SK-N-SH (cell line): ENCODE results near the gene NOX4.
"Not testable (repeated sequence)": the region's sequence is repeated elsewhere in the genome, so short reads cannot be mapped to it uniquely, and the experiment has no call there.

ENCODE experiments used
- EP300 ChIP-seq, 2 experiments: IDR thresholded peaks; 2 replicates each; pipeline versions ENCODE4 v1.4.0 to v1.6.1; 2012; ENCODE audit warnings: borderline replicate concordance in 1 of 2, low read depth in 1 of 2, low read length in 1 of 2
- MXI1 ChIP-seq: IDR thresholded peaks from 2 replicates; pipeline ENCODE4 v1.6.1; 2012; ENCODE audit warnings: mild to moderate bottlenecking, low read depth, low read length, improper control_type of control experiment
- TEAD4 ChIP-seq: IDR thresholded peaks from 2 replicates; pipeline ENCODE4 v1.4.0; 2012; ENCODE audit warnings: mild to moderate bottlenecking, borderline replicate concordance; ENCODE audit not compliant: insufficient read depth
- TF ChIP-seq, protein P1 (sequence below): fragments of 200-600 bp; sonication (generic); IDR thresholded peaks from 2 replicates; pipeline ENCODE4 v1.6.1; 2017; ENCODE audit warnings: antibody characterized with exemption, mild to moderate bottlenecking, moderate library complexity
- TF ChIP-seq, protein P2 (sequence below): IDR thresholded peaks from 2 replicates; pipeline ENCODE4 v1.4.0; 2012; ENCODE audit warnings: low read depth

DNA sequence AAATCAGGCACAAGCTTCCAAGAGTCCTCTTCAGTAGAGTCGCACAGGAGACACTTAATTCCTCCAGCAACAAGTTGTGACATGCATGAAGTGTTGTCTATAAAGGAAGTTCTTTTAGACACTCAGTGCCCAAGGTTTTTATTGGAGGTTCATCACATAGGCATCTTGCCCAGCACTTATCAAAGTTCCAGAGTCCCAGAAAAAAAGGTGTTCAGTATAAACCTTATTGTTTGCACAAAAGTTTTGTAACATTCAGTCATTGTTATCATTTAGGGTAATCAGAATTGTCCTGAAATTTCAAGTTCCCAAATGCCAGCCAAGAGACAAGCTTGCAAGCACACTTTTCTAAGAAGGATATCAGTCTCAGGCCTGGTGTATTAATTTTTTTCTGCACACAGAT is 182.9 kb downstream of the NOX4 start:
- TF ChIP-seq, protein P1, sequence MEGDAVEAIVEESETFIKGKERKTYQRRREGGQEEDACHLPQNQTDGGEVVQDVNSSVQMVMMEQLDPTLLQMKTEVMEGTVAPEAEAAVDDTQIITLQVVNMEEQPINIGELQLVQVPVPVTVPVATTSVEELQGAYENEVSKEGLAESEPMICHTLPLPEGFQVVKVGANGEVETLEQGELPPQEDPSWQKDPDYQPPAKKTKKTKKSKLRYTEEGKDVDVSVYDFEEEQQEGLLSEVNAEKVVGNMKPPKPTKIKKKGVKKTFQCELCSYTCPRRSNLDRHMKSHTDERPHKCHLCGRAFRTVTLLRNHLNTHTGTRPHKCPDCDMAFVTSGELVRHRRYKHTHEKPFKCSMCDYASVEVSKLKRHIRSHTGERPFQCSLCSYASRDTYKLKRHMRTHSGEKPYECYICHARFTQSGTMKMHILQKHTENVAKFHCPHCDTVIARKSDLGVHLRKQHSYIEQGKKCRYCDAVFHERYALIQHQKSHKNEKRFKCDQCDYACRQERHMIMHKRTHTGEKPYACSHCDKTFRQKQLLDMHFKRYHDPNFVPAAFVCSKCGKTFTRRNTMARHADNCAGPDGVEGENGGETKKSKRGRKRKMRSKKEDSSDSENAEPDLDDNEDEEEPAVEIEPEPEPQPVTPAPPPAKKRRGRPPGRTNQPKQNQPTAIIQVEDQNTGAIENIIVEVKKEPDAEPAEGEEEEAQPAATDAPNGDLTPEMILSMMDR: not testable (repeated sequence)
- not testable (repeated sequence) for TF ChIP-seq EP300 (IDR thresholded peaks at IDR 0.05; ENCODE audit: borderline replicate concordance in 1 of 2, low read depth in 1 of 2, low read length in 1 of 2); TEAD4; MXI1
- TF ChIP-seq, protein P2, sequence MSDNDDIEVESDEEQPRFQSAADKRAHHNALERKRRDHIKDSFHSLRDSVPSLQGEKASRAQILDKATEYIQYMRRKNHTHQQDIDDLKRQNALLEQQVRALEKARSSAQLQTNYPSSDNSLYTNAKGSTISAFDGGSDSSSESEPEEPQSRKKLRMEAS: not testable (repeated sequence)
